ENCODE results near the gene TEX51.

The TEX51 gene

DNA sequence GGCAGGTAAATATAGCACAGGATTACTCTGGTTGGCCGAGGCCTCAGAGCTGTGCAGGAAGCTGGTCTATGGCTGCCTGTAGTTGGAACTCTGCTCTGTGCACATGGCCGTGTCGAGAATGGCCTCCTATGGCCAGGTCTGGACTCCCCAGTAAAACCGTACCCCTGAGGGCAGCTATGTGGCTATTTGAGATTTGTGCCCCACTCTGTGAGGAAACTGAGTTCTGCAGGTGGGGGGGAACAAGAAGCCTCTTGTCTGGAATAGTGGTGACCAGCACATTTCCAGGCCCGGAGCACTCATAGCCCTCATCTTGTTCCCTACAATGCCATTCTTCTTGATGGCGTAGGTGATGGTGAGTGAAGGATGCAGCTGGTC, 15.0 kb upstream of the TEX51 start:
- no peak overlapping the region for H3K9ac ChIP-seq (ENCODE audit: low read depth, low read length)
- no peaks in the 10 kb centered on the region for H3K4me1 ChIP-seq (ENCODE audit: insufficient read depth, low read length)
- H3K36me3 ChIP-seq (ENCODE audit: insufficient read depth, low read length) = no peaks in the 10 kb centered on the region
- no peaks in the 10 kb centered on the region for H3K9me3 ChIP-seq (ENCODE audit: control insufficient read depth, insufficient read depth, low read length)

DNA sequence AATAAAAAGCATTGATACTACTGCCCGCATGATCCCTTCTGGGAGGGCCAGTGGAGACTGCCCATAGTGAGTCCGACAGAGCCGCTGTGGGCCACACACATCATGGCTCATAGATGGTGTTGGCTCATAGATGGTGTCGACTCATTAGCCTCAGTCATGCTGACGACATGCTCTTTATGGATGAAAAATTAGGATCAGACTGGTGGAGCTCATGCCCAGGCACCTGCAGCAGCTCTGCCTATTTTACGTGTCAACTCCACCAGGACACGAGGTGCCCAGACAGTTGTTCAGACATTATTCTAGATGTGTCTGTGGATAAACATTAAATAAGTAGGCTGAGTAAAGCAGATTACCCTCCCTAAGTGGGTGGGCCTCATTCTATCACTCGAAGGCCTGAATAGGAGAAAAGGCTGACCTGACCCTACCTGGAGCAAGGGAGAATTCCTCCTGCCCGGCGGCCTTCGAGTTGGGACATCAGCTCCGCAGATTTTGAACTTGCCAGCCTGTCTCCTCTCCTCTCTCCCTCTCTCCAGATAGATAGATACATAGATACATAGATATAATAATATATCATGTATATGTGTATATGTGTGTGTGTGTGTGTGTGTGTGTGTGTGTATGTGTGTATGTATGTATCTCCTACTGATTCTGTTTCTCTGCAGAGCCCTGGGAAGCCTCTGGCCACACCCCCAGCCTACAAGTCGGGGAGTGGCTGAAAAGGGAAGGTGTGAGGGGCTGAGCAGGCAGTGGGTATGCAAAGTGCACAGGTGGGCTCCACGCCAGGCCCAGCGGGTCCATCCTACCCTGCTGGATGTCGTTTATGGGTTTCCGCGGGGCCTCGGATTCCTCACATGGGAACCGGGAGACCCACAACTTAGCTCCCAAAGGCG, 13.6 kb upstream of the TEX51 start:
- Histone ChIP-seq H3K9ac (ENCODE audit: low read depth, low read length) (peak overlapping the region; percentile 63; the same call in 1 of the 2 replicates), H3K9me3 (ENCODE audit: control insufficient read depth, insufficient read depth, low read length) (no peaks in the 10 kb centered on the region), H3K36me3 (ENCODE audit: insufficient read depth, low read length) (no peaks in the 10 kb centered on the region), H3K4me1 (ENCODE audit: insufficient read depth, low read length) (no peaks in the 10 kb centered on the region)

DNA sequence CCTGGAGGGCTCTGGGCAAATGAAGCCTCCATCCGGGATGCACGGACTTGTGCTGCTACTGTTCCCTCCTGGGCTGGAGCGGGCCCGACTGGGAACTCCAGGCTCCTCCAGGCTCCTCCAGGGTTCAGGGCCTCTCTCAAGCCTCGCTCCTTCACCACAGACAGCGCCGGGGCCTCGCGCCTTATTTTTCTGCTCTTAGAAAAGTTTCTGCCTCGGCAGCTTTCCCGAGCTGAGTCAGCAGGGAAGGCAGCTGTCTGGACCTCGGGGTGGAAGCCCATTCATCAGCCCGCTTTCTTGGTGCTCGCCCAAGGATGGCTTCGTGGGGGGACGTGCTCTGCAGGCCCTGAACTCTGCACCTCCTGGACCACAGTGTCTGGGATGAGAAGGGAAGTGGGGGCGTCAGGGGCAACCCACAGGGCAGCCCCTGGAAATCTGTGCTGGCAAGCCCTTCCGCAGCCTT, 12.9 kb upstream of the TEX51 start:
- Histone ChIP-seq H3K4me1 (ENCODE audit: insufficient read depth, low read length) (no peaks in the 10 kb centered on the region), H3K36me3 (ENCODE audit: insufficient read depth, low read length) (no peaks in the 10 kb centered on the region), H3K9ac (ENCODE audit: low read depth, low read length) (peak overlapping the region; percentile 63; the same call in 1 of the 2 replicates), H3K9me3 (ENCODE audit: control insufficient read depth, insufficient read depth, low read length) (no peaks in the 10 kb centered on the region)

GRCh38 chr2:126886211-126886915, 12.3 kb upstream of the TEX51 start:
- Histone ChIP-seq H3K9me3 (ENCODE audit: control insufficient read depth, insufficient read depth, low read length) (no peaks in the 10 kb centered on the region), H3K9ac (ENCODE audit: low read depth, low read length) (peak overlapping the region; percentile 63), H3K4me1 (ENCODE audit: insufficient read depth, low read length) (no peaks in the 10 kb centered on the region), H3K36me3 (ENCODE audit: insufficient read depth, low read length) (no peaks in the 10 kb centered on the region)

DNA sequence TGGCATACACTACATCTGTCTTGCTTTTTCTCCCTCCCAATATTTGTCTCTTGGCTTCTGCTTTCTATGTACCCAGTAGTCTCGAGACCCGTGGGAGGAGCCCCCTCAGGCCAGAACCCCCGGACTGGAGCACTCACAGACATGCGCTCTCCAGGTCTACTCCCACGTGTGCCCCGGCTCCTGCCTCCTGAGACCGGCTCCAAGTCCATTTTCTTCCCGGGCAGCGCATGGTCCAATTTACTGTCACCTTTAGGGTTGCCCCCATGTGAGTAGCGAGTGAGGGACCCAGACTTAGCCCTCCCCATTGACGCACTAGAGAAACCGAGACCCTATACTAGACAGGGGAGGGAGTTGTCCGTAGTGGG, 11.8 kb upstream of the TEX51 start:
- Histone ChIP-seq H3K9ac (ENCODE audit: low read depth, low read length) (peak overlapping the region; percentile 63; the same call in 1 of the 2 replicates), H3K9me3 (ENCODE audit: control insufficient read depth, insufficient read depth, low read length) (no peaks in the 10 kb centered on the region), H3K36me3 (ENCODE audit: insufficient read depth, low read length) (no peaks in the 10 kb centered on the region), H3K4me1 (ENCODE audit: insufficient read depth, low read length) (no peaks in the 10 kb centered on the region)

- Histone ChIP-seq H3K9ac (ENCODE audit: low read depth, low read length) (no peak overlapping the region), H3K36me3 (ENCODE audit: insufficient read depth, low read length) (no peaks in the 10 kb centered on the region), H3K9me3 (ENCODE audit: control insufficient read depth, insufficient read depth, low read length) (no peaks in the 10 kb centered on the region), H3K4me1 (ENCODE audit: insufficient read depth, low read length) (no peaks in the 10 kb centered on the region)
These were observed 11.2 kb upstream of the TEX51 start for GRCh38 chr2:126887506-126887905.

GRCh38 chr2:126888046-126888445, 10.6 kb upstream of the TEX51 start:
- no peak overlapping the region for H3K9ac ChIP-seq (ENCODE audit: low read depth, low read length)
- H3K36me3 ChIP-seq (ENCODE audit: insufficient read depth, low read length) = no peaks in the 10 kb centered on the region
- H3K4me1 ChIP-seq (ENCODE audit: insufficient read depth, low read length) = no peaks in the 10 kb centered on the region
- no peaks in the 10 kb centered on the region for H3K9me3 ChIP-seq (ENCODE audit: control insufficient read depth, insufficient read depth, low read length)

- Histone ChIP-seq H3K36me3 (ENCODE audit: insufficient read depth, low read length) (no peaks in the 10 kb centered on the region), H3K9me3 (ENCODE audit: control insufficient read depth, insufficient read depth, low read length) (no peaks in the 10 kb centered on the region), H3K9ac (ENCODE audit: low read depth, low read length) (no peak overlapping the region), H3K4me1 (ENCODE audit: insufficient read depth, low read length) (no peaks in the 10 kb centered on the region)
These were observed 9.6 kb upstream of the TEX51 start for GRCh38 chr2:126889071-126889470.

DNA sequence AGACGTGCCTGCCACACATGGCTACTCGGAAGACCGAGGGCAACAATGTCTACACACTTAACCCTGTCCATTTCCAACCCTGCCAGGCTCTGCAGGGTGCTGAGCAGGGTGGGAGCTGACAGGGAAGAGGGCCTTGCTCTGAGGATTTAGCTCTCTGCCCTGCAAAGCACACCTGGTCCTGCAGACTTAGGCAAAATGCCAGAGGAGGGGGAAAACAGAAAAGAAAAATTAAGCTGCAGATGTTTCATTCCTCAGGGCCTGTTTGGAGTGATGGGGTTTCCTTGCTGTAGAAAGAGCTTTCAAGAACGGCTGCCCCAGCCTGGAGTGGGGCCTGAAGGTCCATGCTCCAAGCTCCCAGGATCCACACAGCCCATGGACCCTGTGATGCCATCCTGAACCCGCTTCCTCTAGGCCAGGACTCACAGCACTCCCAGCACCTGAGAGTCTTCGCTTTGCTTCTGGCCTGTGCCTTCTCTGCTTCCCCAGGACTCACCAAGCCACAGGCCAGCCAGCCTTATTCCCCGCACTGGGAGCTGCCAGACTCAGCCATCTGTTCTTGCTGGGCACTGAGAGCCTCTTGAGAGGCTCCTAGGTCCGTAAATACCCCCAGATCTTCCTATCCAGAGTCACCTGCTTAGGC, 9.1 kb upstream of the TEX51 start:
- Histone ChIP-seq H3K9me3 (ENCODE audit: control insufficient read depth, insufficient read depth, low read length) (no peaks in the 10 kb centered on the region), H3K36me3 (ENCODE audit: insufficient read depth, low read length) (no peaks in the 10 kb centered on the region), H3K4me1 (ENCODE audit: insufficient read depth, low read length) (no peaks in the 10 kb centered on the region), H3K9ac (ENCODE audit: low read depth, low read length) (no peak overlapping the region)

DNA sequence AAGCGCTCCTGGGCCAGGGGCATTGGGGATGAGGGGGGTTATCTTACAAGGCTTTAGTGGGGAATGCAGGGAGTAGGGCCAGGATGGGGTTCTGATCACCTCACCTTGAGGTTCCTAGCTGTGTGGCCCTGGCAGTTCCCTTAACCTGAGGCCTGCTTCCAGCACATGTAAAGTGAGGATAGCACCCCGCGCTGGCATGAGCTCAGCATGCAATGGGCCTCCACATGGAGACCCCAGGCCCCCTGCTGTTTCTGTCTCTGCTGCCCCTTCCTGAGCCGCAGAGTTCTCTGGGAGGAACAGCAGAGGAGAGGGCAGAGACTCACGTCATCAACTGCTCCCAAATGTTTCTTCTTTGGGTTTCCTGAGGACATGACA, 8.6 kb upstream of the TEX51 start:
- Histone ChIP-seq H3K4me1 (ENCODE audit: insufficient read depth, low read length) (no peaks in the 10 kb centered on the region), H3K9me3 (ENCODE audit: control insufficient read depth, insufficient read depth, low read length) (no peaks in the 10 kb centered on the region), H3K36me3 (ENCODE audit: insufficient read depth, low read length) (no peaks in the 10 kb centered on the region), H3K9ac (ENCODE audit: low read depth, low read length) (no peak overlapping the region)

DNA sequence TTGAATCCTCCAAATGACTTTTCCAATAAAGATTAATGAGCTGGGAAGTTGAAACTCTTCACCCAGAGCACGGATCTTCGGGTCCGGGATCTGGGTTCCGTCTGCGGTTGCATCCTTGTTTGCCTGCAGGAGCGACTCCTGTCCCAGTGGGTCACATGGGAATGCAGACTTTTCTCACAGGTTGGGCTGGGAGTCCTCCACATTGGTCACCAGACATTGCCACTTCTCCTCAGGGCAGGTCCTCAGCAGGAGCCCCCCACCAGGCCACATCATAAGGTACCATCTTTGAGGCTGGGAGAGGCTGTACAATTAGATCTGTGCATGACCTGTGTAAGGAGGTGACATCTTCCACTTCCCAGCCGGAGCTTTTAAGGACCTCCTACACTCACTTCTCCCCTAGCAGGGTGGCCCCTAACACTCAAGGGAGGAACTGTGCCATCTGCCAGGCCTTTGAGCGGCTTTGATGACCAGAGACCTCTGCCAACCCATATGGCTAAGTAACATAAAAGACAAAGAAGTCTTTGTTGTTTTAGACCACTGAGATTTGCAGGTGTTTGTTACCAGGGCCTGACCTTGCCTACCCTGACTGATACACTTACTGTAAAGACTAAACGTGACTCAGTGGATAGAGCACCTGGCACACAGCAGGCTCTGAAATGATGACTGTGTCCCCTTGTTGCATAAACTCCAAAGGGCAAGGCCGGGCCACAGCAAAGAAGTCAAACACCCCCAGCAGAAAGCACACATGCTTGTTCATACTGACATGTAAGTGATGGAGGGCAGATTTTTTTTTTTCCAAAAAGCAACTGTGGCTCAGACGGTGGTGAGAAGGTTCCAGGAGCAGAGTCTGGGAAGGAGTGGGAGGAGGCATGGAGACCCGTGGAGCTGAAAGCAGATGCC, 7.9 kb upstream of the TEX51 start:
- no peaks in the 10 kb centered on the region for H3K9me3 ChIP-seq (ENCODE audit: control insufficient read depth, insufficient read depth, low read length)
- no peak overlapping the region for H3K9ac ChIP-seq (ENCODE audit: low read depth, low read length)
- no peaks in the 10 kb centered on the region for H3K36me3 ChIP-seq (ENCODE audit: insufficient read depth, low read length)
- no peaks in the 10 kb centered on the region for H3K4me1 ChIP-seq (ENCODE audit: insufficient read depth, low read length)

DNA sequence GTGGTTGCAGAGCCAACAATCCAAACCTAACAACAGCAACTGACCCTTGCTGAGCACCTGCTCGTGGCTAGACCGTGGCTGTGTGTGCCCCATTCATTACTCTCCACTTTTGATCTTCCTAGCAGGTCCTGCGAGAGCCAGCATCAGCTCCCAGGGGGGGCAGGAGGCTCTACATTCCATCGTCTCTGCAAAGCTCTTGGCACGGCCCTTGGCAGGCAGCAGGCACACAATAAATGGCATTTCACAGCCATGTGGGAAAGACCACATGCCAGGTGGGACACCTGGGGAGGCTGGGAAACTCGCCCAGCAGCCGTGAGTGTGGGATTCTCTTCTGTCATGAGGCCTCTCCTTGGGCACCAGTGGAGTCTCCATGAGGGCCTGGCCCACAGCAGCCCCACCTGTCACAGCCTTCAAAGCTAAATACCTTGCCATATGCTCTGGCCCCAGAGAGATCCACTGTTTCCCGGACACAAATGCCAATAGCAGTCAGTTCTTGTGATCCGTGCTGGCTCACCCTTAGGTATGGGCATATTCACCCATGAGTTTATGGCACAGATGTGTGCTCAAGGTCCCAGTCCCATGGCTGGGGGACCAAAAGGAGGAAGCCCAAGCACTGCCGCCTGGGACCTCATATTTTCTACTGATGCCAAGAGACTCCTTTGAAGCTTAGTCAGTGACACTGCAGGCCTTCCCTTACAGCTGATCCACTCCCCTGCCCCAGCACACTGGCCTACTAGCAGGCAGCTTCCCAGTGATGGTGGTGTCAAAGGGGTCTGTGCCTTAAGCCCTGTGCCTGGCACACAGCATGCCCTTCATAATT, 6.8 kb upstream of the TEX51 start:
- no peaks in the 10 kb centered on the region for H3K9me3 ChIP-seq (ENCODE audit: control insufficient read depth, insufficient read depth, low read length)
- H3K36me3 ChIP-seq (ENCODE audit: insufficient read depth, low read length) = no peaks in the 10 kb centered on the region
- H3K9ac ChIP-seq (ENCODE audit: low read depth, low read length) = no peak overlapping the region
- no peaks in the 10 kb centered on the region for H3K4me1 ChIP-seq (ENCODE audit: insufficient read depth, low read length)

GRCh38 chr2:126893153-126893552, 5.5 kb upstream of the TEX51 start:
- Histone ChIP-seq H3K9ac (ENCODE audit: low read depth, low read length) (no peak overlapping the region), H3K36me3 (ENCODE audit: insufficient read depth, low read length) (no peaks in the 10 kb centered on the region), H3K9me3 (ENCODE audit: control insufficient read depth, insufficient read depth, low read length) (no peaks in the 10 kb centered on the region), H3K4me1 (ENCODE audit: insufficient read depth, low read length) (no peaks in the 10 kb centered on the region)

All from ES-I3 (cell line).